HepG2 (cell line): ENCODE measurements around the gene CRB1. TPM values are rescaled to one million over a fixed set of nuclear protein-coding genes. Genes with fewer than 3 reads are reported as not detected.

Source experiments
- ATAC-seq: fragments of 200-7000 bp; cut with Tn5 transposase; 3 replicates; pipeline ENCODE4 v1.9.1; 2020; ENCODE audit warnings: mild to moderate bottlenecking, moderate library complexity
- BruUV-seq: library from RNA; stranded (reverse); fragments of 400-500 nt; replicated peaks from 2 replicates; lab custom pipeline; 2021; lab: Mats Ljungman, UMichigan
- CTCF ChIA-PET: fragments of 300-600 bp; formaldehyde crosslinking; extraction: SDS; loops from one replicate; lab custom pipeline; 2021; ENCODE audit warnings: low total read pairs, inconsistent platforms, low intra/inter-chr PET ratio; lab: Yijun Ruan, JAX
- POLR2A ChIA-PET: fragments of 350-600 bp; sonication (Branson Sonifier 250); formaldehyde crosslinking; loops from one replicate; lab custom pipeline; 2020; ENCODE audit warnings: antibody characterized with exemption, inconsistent platforms; lab: Yijun Ruan, JAX
- DNase-seq: peaks from one replicate; pipeline ENCODE4 v3.0.0-alpha.2; 2015; ENCODE audit warnings: low spot score
- FAIRE-seq: peaks from 3 replicates; lab custom pipeline; 2011; peaks lifted over from hg19 to GRCh38; lab: Jason Lieb, UNC
- H2AFZ ChIP-seq: one replicate; pipeline ENCODE4 v1.6.1; 2011; ENCODE audit warnings: low read length, inconsistent platforms
- H3K27ac ChIP-seq: fragments of 300-600 bp; 3 replicates; pipeline ENCODE4 v1.8.0; 2011; ENCODE audit warnings: mixed run types, mild to moderate bottlenecking, mixed read lengths, low read length, inconsistent platforms; ENCODE audit not compliant: insufficient read depth; ENCODE audit errors: extremely low read length
- H3K27me3 ChIP-seq, 2 experiments: fragments of 200-600 bp in 1 of 2; 2 replicates in 1 of 2; 3 replicates in 1 of 2; pipeline versions ENCODE4 v1.6.0 to v1.8.0; 2011; ENCODE audit warnings: low read length in 2 of 2, mild to moderate bottlenecking in 2 of 2, moderate library complexity in 2 of 2, inconsistent platforms in 1 of 2; ENCODE audit not compliant: insufficient read depth in 2 of 2, control insufficient read depth in 1 of 2
- H3K36me3 ChIP-seq, 2 experiments: fragments of 200-600 bp in 1 of 2; replicated peaks in 1 of 2; 2 replicates in 1 of 2; 3 replicates in 1 of 2; pipeline versions ENCODE4 v1.5.1 to v1.8.0; 2011; ENCODE audit warnings: low read length in 2 of 2, inconsistent platforms in 1 of 2; ENCODE audit not compliant: insufficient read depth in 2 of 2, control insufficient read depth in 1 of 2
- H3K4me1 ChIP-seq: 2 replicates; pipeline ENCODE4 v1.5.1; 2012; ENCODE audit warnings: low read length, inconsistent platforms; ENCODE audit not compliant: insufficient read depth
- H3K4me2 ChIP-seq: 2 replicates; pipeline ENCODE4 v1.6.0; 2011; ENCODE audit warnings: low read depth, low read length, inconsistent platforms
- H3K4me3 ChIP-seq, 3 experiments: fragments of 200-600 bp in 1 of 3; sonication (generic), shearing (Covaris generic) in 1 of 3; replicated peaks in 1 of 3; 2 replicates each; pipeline ENCODE4 v1.5.1; 2011 to 2016; ENCODE audit warnings: low read length in 3 of 3, inconsistent platforms in 2 of 3, low read depth in 2 of 3, mild to moderate bottlenecking in 2 of 3, control low read depth in 1 of 3, mixed read lengths in 1 of 3; ENCODE audit not compliant: insufficient read depth in 1 of 3
- H3K79me2 ChIP-seq: one replicate; pipeline ENCODE4 v1.6.1; 2011; ENCODE audit warnings: low read length, inconsistent platforms; ENCODE audit not compliant: insufficient read depth
- H3K9ac ChIP-seq: 2 replicates; pipeline ENCODE4 v1.6.0; 2011; ENCODE audit warnings: mild to moderate bottlenecking, low read depth, low read length, inconsistent platforms; ENCODE audit not compliant: insufficient read depth
- H3K9me3 ChIP-seq: 2 replicates; pipeline ENCODE4 v1.5.1; 2012; ENCODE audit warnings: mild to moderate bottlenecking, low read length
- H4K20me1 ChIP-seq: 2 replicates; pipeline ENCODE4 v1.6.0; 2011; ENCODE audit warnings: inconsistent platforms, mild to moderate bottlenecking, low read length, moderate library complexity; ENCODE audit not compliant: insufficient read depth
- KLF13 ChIP-seq: sonication (generic); formaldehyde crosslinking; IDR thresholded peaks from 2 replicates; pipeline ENCODE4 v1.4.0; 2020; ENCODE audit warnings: mild to moderate bottlenecking, missing genetic modification reagents
- MAFF ChIP-seq: IDR thresholded peaks from 2 replicates; pipeline ENCODE4 v1.6.1; 2011; ENCODE audit warnings: low read depth, low read length, improper control_type of control experiment
- MAFK ChIP-seq, 2 experiments: IDR thresholded peaks in 1 of 2; conservative IDR thresholded peaks in 1 of 2; 2 replicates each; pipeline ENCODE4 v1.6.1; 2011; ENCODE audit warnings: improper control_type of control experiment in 2 of 2, low read length in 2 of 2
- PAF1 ChIP-seq: IDR thresholded peaks from 2 replicates; pipeline ENCODE4 v1.6.1; 2016; ENCODE audit warnings: missing genetic modification reagents, missing compliant biosample characterization
- WGBS: methylation state at CpG from one replicate; pipeline ENCODE4 v1.1.6; 2017; ENCODE audit warnings: low lambda C conversion rate; 5-methylcytosine and 5-hydroxymethylcytosine counted together
- in situ Hi-C: cut with HindIII; loops from 2 replicates; pipeline ENCODE4 v1.10.0; 2017; ENCODE audit warnings: low pct_unique_long_range_greater_than_20kb; ENCODE audit not compliant: extremely low pct_ligation_motif_present
- intact Hi-C: fragments of 100-400 bp; cut with micrococcal nuclease; formaldehyde crosslinking; loops from one replicate; pipeline ENCODE4 v1.10.0; 2022; ENCODE audit not compliant: unreplicated experiment
- polyA plus RNA-seq, 8 experiments: library from polyadenylated mRNA; depleted of rRNA in 3 of 8; stranded (reverse) in 7 of 8; unstranded in 1 of 8; fragments of >200 nt; fragmentation: Illumina TruSeq in 4 of 8; extraction: Trizol in 4 of 8; gene quantifications; 2 replicates each; pipeline versions ENCODE4 v1.2.1 to v1.2.3, GENCODE V29; 2011 to 2016; ENCODE audit warnings: low read depth in 4 of 8, missing spikeins in 1 of 8, mixed read lengths in 1 of 8; ENCODE audit not compliant: insufficient read depth in 1 of 8
- total RNA-seq, 5 experiments: library from RNA; depleted of rRNA; stranded (reverse); fragments of >200 nt; fragmentation: Illumina TruSeq; extraction: Trizol; gene quantifications; 2 replicates each; pipeline ENCODE4 v1.2.3, GENCODE V29; 2016; ENCODE audit warnings: low read depth in 1 of 5
- TF ChIP-seq, protein P1 (sequence below): sonication (generic); formaldehyde crosslinking; IDR thresholded peaks from 2 replicates; pipeline ENCODE4 v1.5.0; 2020; ENCODE audit warnings: mild to moderate bottlenecking, missing genetic modification reagents

CRB1 gene
- total and polyA plus RNA-seq, 2 of the 13 experiments (the other 11 are each of a cell fraction or from before 2014, with no cell fraction given): 0.01 TPM; not detected in 1

DNA sequence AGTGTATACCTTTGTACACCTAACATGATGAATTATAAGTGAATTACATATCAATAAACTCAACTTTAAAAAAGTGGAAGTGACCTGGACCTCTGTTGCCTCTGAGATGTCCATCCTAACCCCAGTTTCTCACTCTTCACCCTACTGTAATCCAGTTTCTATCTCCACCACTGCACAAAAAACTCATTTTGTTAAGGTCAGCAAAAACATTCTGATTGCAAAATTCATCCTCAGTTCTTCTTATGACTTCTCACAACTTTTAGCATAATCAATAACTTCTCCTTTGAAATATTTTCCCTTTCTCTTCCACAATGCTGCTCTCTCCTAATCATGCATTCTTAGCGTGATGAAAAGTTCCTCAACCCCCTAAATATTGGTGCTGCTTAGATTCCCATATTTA is 129.8 kb downstream of the CRB1 start:
- ChIA-PET POLR2A (no interaction called here), CTCF (no interaction called here)
- H3K4me1 ChIP-seq: no peaks in the 10 kb centered on the region
- H3K79me2 ChIP-seq: no peaks in the 10 kb centered on the region
- in situ Hi-C loops (no loop called here), intact Hi-C loops (loop anchor here (10.0 kb wide), 1 partner anchor 1067 kb away; no protein-coding TSS in a partner anchor)
- ATAC-seq (no peak), DNase-seq (no peak)
- no peak overlapping the region for H3K4me3 ChIP-seq
- no peaks in the 10 kb centered on the region for H3K9me3 ChIP-seq
- H3K4me2 ChIP-seq: no peak overlapping the region
- no peaks in the 10 kb centered on the region for H4K20me1 ChIP-seq
- TF ChIP-seq KLF13 (no peak), MAFK (conservative IDR thresholded peaks at IDR 0.05 in 1 of 2, IDR thresholded peaks at IDR 0.05 in 1 of 2; ENCODE audit: low read length in 2 of 2) (peak; percentile 82 to 95), MAFF (peak; percentile 91), PAF1 (CRISPR knock-in tag) (no peak)
- TF ChIP-seq, protein P1, sequence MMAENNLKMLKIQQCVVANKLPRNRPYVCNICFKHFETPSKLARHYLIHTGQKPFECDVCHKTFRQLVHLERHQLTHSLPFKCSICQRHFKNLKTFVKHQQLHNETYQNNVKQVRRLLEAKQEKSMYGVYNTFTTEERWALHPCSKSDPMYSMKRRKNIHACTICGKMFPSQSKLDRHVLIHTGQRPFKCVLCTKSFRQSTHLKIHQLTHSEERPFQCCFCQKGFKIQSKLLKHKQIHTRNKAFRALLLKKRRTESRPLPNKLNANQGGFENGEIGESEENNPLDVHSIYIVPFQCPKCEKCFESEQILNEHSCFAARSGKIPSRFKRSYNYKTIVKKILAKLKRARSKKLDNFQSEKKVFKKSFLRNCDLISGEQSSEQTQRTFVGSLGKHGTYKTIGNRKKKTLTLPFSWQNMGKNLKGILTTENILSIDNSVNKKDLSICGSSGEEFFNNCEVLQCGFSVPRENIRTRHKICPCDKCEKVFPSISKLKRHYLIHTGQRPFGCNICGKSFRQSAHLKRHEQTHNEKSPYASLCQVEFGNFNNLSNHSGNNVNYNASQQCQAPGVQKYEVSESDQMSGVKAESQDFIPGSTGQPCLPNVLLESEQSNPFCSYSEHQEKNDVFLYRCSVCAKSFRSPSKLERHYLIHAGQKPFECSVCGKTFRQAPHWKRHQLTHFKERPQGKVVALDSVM (CRISPR knock-in tag): no peak
- TF ChIP-seq, all 625 proteins: peak for 2
- H3K27me3 ChIP-seq: no peaks in the 10 kb centered on the region
- no peak for FAIRE-seq
- no peak overlapping the region for H2AFZ ChIP-seq
- no TSS peak for BruUV-seq
- 0% methylated on average over 1 of the region's 1 CpG for WGBS
- H3K9ac ChIP-seq: no peak overlapping the region
- H3K27ac ChIP-seq: no peak overlapping the region
- no peaks in the 10 kb centered on the region for H3K36me3 ChIP-seq
